IMR-90 (cell line): ENCODE measurements around the gene THYN1. TPM values are rescaled to one million over a fixed set of nuclear protein-coding genes. Genes with fewer than 3 reads are reported as not detected.

ENCODE experiments used
- ATAC-seq: fragments of 200-7000 bp; cut with Tn5 transposase; 2 replicates; pipeline ENCODE4 v1.9.1; 2020; ENCODE audit warnings: low read depth, mild to moderate bottlenecking, moderate library complexity
- BruUV-seq: library from RNA; stranded (reverse); fragments of 400-500 nt; replicated peaks from 2 replicates; lab custom pipeline; 2021; lab: Mats Ljungman, UMichigan
- CTCF ChIA-PET: fragments of 300-600 bp; formaldehyde crosslinking; extraction: SDS; loops from one replicate; lab custom pipeline; 2021; ENCODE audit warnings: antibody characterized with exemption; lab: Yijun Ruan, JAX
- POLR2A ChIA-PET: fragments of 300-600 bp; sonication (Branson Sonifier 250); formaldehyde crosslinking; loops from one replicate; lab custom pipeline; 2022; ENCODE audit warnings: antibody characterized with exemption; ENCODE audit not compliant: unreplicated experiment; lab: Charles Lee
- DNase-seq: peaks from one replicate; pipeline ENCODE4 v3.0.0; 2013
- H2AFZ ChIP-seq: replicated peaks from 2 replicates; pipeline ENCODE3; 2013; ENCODE audit warnings: low read length, mild to moderate bottlenecking; ENCODE audit not compliant: poor library complexity
- H2AK5ac ChIP-seq: 2 replicates; pipeline ENCODE4 v1.6.1; 2013; ENCODE audit warnings: low read depth, low read length, inconsistent platforms
- H2AK9ac ChIP-seq: replicated peaks from 2 replicates; pipeline ENCODE3; 2013; ENCODE audit warnings: mild to moderate bottlenecking, low read depth, low read length, moderate library complexity; ENCODE audit not compliant: poor library complexity
- H2BK120ac ChIP-seq: 2 replicates; pipeline ENCODE4 v1.6.1; 2013; ENCODE audit warnings: low read depth, low read length, inconsistent platforms
- H2BK15ac ChIP-seq: 3 replicates; pipeline ENCODE4 v1.6.1; 2013; ENCODE audit warnings: low read depth, low read length, inconsistent platforms
- H2BK20ac ChIP-seq: 2 replicates; pipeline ENCODE4 v1.6.1; 2013; ENCODE audit warnings: low read depth, mild to moderate bottlenecking, inconsistent platforms, low read length, moderate library complexity
- H2BK5ac ChIP-seq: 2 replicates; pipeline ENCODE4 v1.6.1; 2013; ENCODE audit warnings: mild to moderate bottlenecking, low read depth, low read length, inconsistent platforms; ENCODE audit not compliant: poor library complexity, severe bottlenecking
- H3K14ac ChIP-seq: replicated peaks from 2 replicates; pipeline ENCODE4 v1.6.1; 2013; ENCODE audit warnings: low read depth, low read length, inconsistent platforms
- H3K18ac ChIP-seq: 2 replicates; pipeline ENCODE4 v1.6.1; 2013; ENCODE audit warnings: low read depth, low read length, control low read depth
- H3K23ac ChIP-seq: 2 replicates; pipeline ENCODE4 v1.6.1; 2013; ENCODE audit warnings: low read depth, low read length, inconsistent platforms
- H3K27ac ChIP-seq: 2 replicates; pipeline ENCODE4 v1.5.1; 2013; ENCODE audit warnings: mild to moderate bottlenecking, control low read depth, low read length; ENCODE audit not compliant: insufficient read depth
- H3K27me3 ChIP-seq: 2 replicates; pipeline ENCODE4 v1.6.1; 2013; ENCODE audit warnings: low read length; ENCODE audit not compliant: control insufficient read depth, insufficient read depth
- H3K36me3 ChIP-seq: 2 replicates; pipeline ENCODE4 v1.6.1; 2013; ENCODE audit warnings: low read length, mixed read lengths; ENCODE audit not compliant: control insufficient read depth, insufficient read depth
- H3K4ac ChIP-seq: 2 replicates; pipeline ENCODE4 v1.6.1; 2013; ENCODE audit warnings: low read depth, low read length, inconsistent platforms
- H3K4me1 ChIP-seq: 2 replicates; pipeline ENCODE4 v1.6.1; 2013; ENCODE audit warnings: low read length, mixed read lengths; ENCODE audit not compliant: control insufficient read depth, insufficient read depth
- H3K4me2 ChIP-seq: 2 replicates; pipeline ENCODE4 v1.6.1; 2013; ENCODE audit warnings: low read depth, mild to moderate bottlenecking, control low read depth, low read length, moderate library complexity
- H3K4me3 ChIP-seq: 2 replicates; pipeline ENCODE4 v1.5.1; 2013; ENCODE audit warnings: low read depth, mild to moderate bottlenecking, control low read depth, low read length, moderate library complexity; ENCODE audit not compliant: insufficient read depth
- H3K56ac ChIP-seq: 2 replicates; pipeline ENCODE4 v1.6.1; 2013; ENCODE audit warnings: low read length, inconsistent platforms; ENCODE audit not compliant: insufficient read depth; ENCODE audit errors: extremely low read depth
- H3K79me1 ChIP-seq, 2 experiments: 2 replicates each; pipeline ENCODE4 v1.6.1; 2013; ENCODE audit warnings: low read length in 2 of 2, inconsistent platforms in 1 of 2, low read depth in 1 of 2
- H3K9ac ChIP-seq: 2 replicates; pipeline ENCODE4 v1.6.1; 2013; ENCODE audit warnings: low read depth, low read length, control low read depth
- H3K9me1 ChIP-seq: 2 replicates; pipeline ENCODE4 v1.6.1; 2013; ENCODE audit warnings: low read length, inconsistent platforms; ENCODE audit not compliant: insufficient read depth
- H3K9me3 ChIP-seq: 2 replicates; pipeline ENCODE4 v1.6.1; 2013; ENCODE audit warnings: low read length; ENCODE audit not compliant: control insufficient read depth, insufficient read depth
- H4K20me1 ChIP-seq: 2 replicates; pipeline ENCODE4 v1.6.1; 2013; ENCODE audit warnings: low read length, inconsistent platforms; ENCODE audit not compliant: insufficient read depth
- H4K5ac ChIP-seq: 2 replicates; pipeline ENCODE4 v1.6.1; 2013; ENCODE audit warnings: mild to moderate bottlenecking, low read depth, low read length, control low read depth
- H4K8ac ChIP-seq, 2 experiments: 2 replicates each; pipeline ENCODE4 v1.6.1; 2013; ENCODE audit warnings: low read depth in 2 of 2, low read length in 2 of 2, control low read depth in 1 of 2, inconsistent platforms in 1 of 2
- H4K91ac ChIP-seq: 2 replicates; pipeline ENCODE4 v1.6.1; 2013; ENCODE audit warnings: low read depth, low read length, inconsistent platforms; ENCODE audit not compliant: insufficient read depth
- RFX5 ChIP-seq: IDR thresholded peaks from 2 replicates; pipeline ENCODE4 v1.8.0; 2012; ENCODE audit warnings: low read depth, mild to moderate bottlenecking, low read length, moderate library complexity
- WGBS, 2 experiments: methylation state at CpG; one replicate each; pipeline versions ENCODE4 v1.1.5 to v1.1.7; 2013; ENCODE audit warnings: missing lambda C conversion rate in 2 of 2; ENCODE audit not compliant: insufficient read length in 1 of 2; ENCODE audit errors: extremely low coverage in 2 of 2; 5-methylcytosine and 5-hydroxymethylcytosine counted together
- dilution Hi-C: fragments of 300-500 bp; cut with HindIII; formaldehyde crosslinking; loops from one replicate; pipeline ENCODE4 v1.14.3; 2018; ENCODE audit warnings: low sequenced_read_pairs; ENCODE audit not compliant: unreplicated experiment
- in situ Hi-C: fragments of 300-500 bp; cut with MboI; formaldehyde crosslinking; loops from 3 replicates; pipeline ENCODE4 v1.14.3; 2019; ENCODE audit warnings: low sequenced_read_pairs, inconsistent platforms, mixed read lengths
- intact Hi-C: fragments of 100-400 bp; cut with micrococcal nuclease; formaldehyde crosslinking; loops from 2 replicates; pipeline ENCODE4 v1.10.0; 2022
- polyA plus RNA-seq, 3 experiments: library from polyadenylated mRNA; depleted of rRNA; stranded (reverse); fragments of >200 nt; gene quantifications; 2 replicates each; pipeline ENCODE4 v1.2.3, GENCODE V29; 2012; ENCODE audit warnings: low replicate concordance in 1 of 3
- total RNA-seq: library from RNA; depleted of rRNA; stranded (reverse); fragments of >200 nt; gene quantifications from 2 replicates; pipeline ENCODE4 v1.2.3, GENCODE V29; 2012

The THYN1 gene
- total and polyA plus RNA-seq, 2 of the 4 experiments (the other 2 are of a cell fraction), result 43.1 to 72.1 TPM

DNA sequence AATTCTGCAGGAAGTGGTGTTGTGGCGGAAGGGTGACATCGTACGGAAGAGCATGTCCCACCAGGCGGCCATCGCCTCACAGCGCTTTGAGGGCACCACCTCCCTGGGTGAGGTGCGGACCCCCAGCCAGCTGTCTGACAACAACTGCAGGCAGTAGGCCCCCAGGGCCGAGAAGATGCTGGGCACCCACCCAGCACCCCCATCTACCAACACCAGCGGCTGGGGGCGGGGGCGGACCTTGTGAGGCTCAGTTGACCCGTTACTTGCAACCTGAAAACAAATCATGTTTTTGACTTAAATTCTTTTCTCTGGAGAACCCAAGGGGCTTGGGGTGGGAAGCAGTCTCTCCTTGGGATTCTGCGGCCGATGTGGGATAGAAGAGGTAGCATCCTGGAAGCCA lies 7.7 kb downstream of the THYN1 start:
- POLR2A ChIA-PET, result no interaction called here
- Histone ChIP-seq H3K14ac (no peak overlapping the region), H3K9me3 (no peaks in the 10 kb centered on the region), H2BK5ac (no peak overlapping the region), H3K36me3 (peaks cover 67% of the 10 kb centered on the region), H3K27ac (no peak overlapping the region), H3K4me3 (no peak overlapping the region), H2BK20ac (no peak overlapping the region), H4K91ac (no peak overlapping the region), H2BK120ac (no peak overlapping the region), H3K4ac (no peak overlapping the region), H3K23ac (no peak overlapping the region), H3K56ac (no peak overlapping the region), H2AK9ac (no peak overlapping the region), H4K20me1 (no peaks in the 10 kb centered on the region), H2AFZ (no peak overlapping the region), H3K79me1 (no peaks in the 10 kb centered on the region; a peak in 1 of 4 replicates), H3K4me1 (no peaks in the 10 kb centered on the region), H4K5ac (no peak overlapping the region), H2BK15ac (no peak overlapping the region), H3K9ac (no peak overlapping the region), H3K18ac (no peak overlapping the region), H3K9me1 (no peaks in the 10 kb centered on the region; the same call in 1 of the 2 replicates), H3K4me2 (no peak overlapping the region), H2AK5ac (no peak overlapping the region), H4K8ac (no peak overlapping the region), H3K27me3 (no peaks in the 10 kb centered on the region)
- no peak for ATAC-seq
- CTCF ChIA-PET, result no interaction called here
- no peak for TF ChIP-seq RFX5
- no peak for DNase-seq
- no TSS peak for BruUV-seq
- dilution Hi-C loops, result no loop called here
- in situ Hi-C loops, result no loop called here
- WGBS, 2 experiments, result no CpG with 5 or more reads among the region's 14 CpGs
- intact Hi-C loops, result no loop called here
